Loucy (cell line): Measurements from ENCODE around the gene IL1A.

Experiments
- H2AFZ ChIP-seq: fragments of 200-600 bp; sonication (generic); 2 replicates; pipeline ENCODE4 v1.6.0; 2016; ENCODE audit warnings: antibody characterized with exemption, mild to moderate bottlenecking, low read length, moderate library complexity
- H3F3A ChIP-seq: fragments of 200-600 bp; 2 replicates; pipeline ENCODE4 v1.6.0; 2016; ENCODE audit warnings: antibody characterized with exemption, low read depth, mild to moderate bottlenecking
- H3K27me3 ChIP-seq: fragments of 200-600 bp; sonication (generic); 2 replicates; pipeline ENCODE4 v1.6.1; 2014; ENCODE audit warnings: low read length, mild to moderate bottlenecking; ENCODE audit not compliant: insufficient read depth, poor library complexity, severe bottlenecking
- H3K36me3 ChIP-seq: fragments of 200-600 bp; sonication (generic); 2 replicates; pipeline ENCODE4 v1.6.1; 2016; ENCODE audit warnings: low read length; ENCODE audit not compliant: insufficient read depth
- H3K4me1 ChIP-seq: fragments of 200-600 bp; sonication (generic); 2 replicates; pipeline ENCODE4 v1.5.1; 2014; ENCODE audit warnings: low read length, mild to moderate bottlenecking; ENCODE audit not compliant: insufficient read depth, poor library complexity, severe bottlenecking
- H3K4me2 ChIP-seq: fragments of 200-600 bp; sonication (generic); 2 replicates; pipeline ENCODE4 v1.6.0; 2014; ENCODE audit warnings: antibody characterized with exemption, low read length, low read depth, mild to moderate bottlenecking; ENCODE audit not compliant: poor library complexity, severe bottlenecking
- H3K4me3 ChIP-seq: fragments of 200-600 bp; sonication (generic); 2 replicates; pipeline ENCODE4 v1.5.1; 2014; ENCODE audit warnings: low read length, mild to moderate bottlenecking, mixed read lengths; ENCODE audit not compliant: poor library complexity, severe bottlenecking
- H3K79me2 ChIP-seq: fragments of 200-600 bp; sonication (generic); 2 replicates; pipeline ENCODE4 v1.6.1; 2014; ENCODE audit warnings: low read length; ENCODE audit not compliant: insufficient read depth
- H3K9ac ChIP-seq: fragments of 200-600 bp; sonication (generic); 2 replicates; pipeline ENCODE4 v1.6.0; 2014; ENCODE audit warnings: mild to moderate bottlenecking, low read depth, low read length, moderate library complexity; ENCODE audit not compliant: poor library complexity, severe bottlenecking
- H3K9me2 ChIP-seq: fragments of 200-600 bp; sonication (generic); replicated peaks from 2 replicates; pipeline ENCODE4 v1.6.1; 2016; ENCODE audit warnings: low read depth, low read length, mixed read lengths
- H3K9me3 ChIP-seq: fragments of 200-600 bp; sonication (generic); 2 replicates; pipeline ENCODE4 v1.6.1; 2014; ENCODE audit warnings: mild to moderate bottlenecking, antibody characterized with exemption, low read length, low read depth; ENCODE audit not compliant: insufficient read depth
- H4K20me1 ChIP-seq: fragments of 200-600 bp; sonication (generic); 2 replicates; pipeline ENCODE4 v1.6.0; 2014; ENCODE audit warnings: antibody characterized with exemption, low read length, mild to moderate bottlenecking; ENCODE audit not compliant: insufficient read depth, poor library complexity, severe bottlenecking
- CTCF ChIP-seq: fragments of 200-600 bp; sonication (generic); conservative IDR thresholded peaks from 2 replicates; pipeline ENCODE4 v1.5.1; 2014; ENCODE audit warnings: mild to moderate bottlenecking, antibody characterized with exemption, low read length
- EZH2phosphoT487 ChIP-seq: fragments of 200-600 bp; IDR thresholded peaks from 2 replicates; pipeline ENCODE4 v1.6.1; 2018; ENCODE audit warnings: antibody characterized with exemption, mild to moderate bottlenecking, moderate library complexity, borderline replicate concordance

The IL1A gene

GRCh38 chr2:112789186-112789585, 4.9 kb upstream of the IL1A start:
- TF ChIP-seq EZH2phosphoT487, result no peak
- no peaks in the 10 kb centered on the region for H4K20me1 ChIP-seq
- no peak overlapping the region for H3K4me2 ChIP-seq
- no peaks in the 10 kb centered on the region for H3K79me2 ChIP-seq
- H3K4me1 ChIP-seq, result peaks cover 1% of the 10 kb centered on the region
- H3K9ac ChIP-seq, result no peak overlapping the region
- H3K9me2 ChIP-seq, result no peaks in the 10 kb centered on the region
- H3F3A ChIP-seq, result no peaks in the 10 kb centered on the region
- no peaks in the 10 kb centered on the region for H3K36me3 ChIP-seq
- no peaks in the 10 kb centered on the region for H3K27me3 ChIP-seq
- H3K9me3 ChIP-seq, result no peaks in the 10 kb centered on the region
- H2AFZ ChIP-seq, result no peak overlapping the region
- H3K4me3 ChIP-seq, result no peak overlapping the region

- no peaks in the 10 kb centered on the region for H3K27me3 ChIP-seq
- H3K9me3 ChIP-seq, result no peaks in the 10 kb centered on the region
- no peak overlapping the region for H2AFZ ChIP-seq
- H3K4me2 ChIP-seq, result no peak overlapping the region
- no peaks in the 10 kb centered on the region for H3K79me2 ChIP-seq
- H3K4me1 ChIP-seq, result no peaks in the 10 kb centered on the region
- H3K36me3 ChIP-seq, result no peaks in the 10 kb centered on the region
- no peak overlapping the region for H3K4me3 ChIP-seq
- no peaks in the 10 kb centered on the region for H3K9me2 ChIP-seq
- TF ChIP-seq EZH2phosphoT487, result no peak
- no peak for TF ChIP-seq CTCF
- no peaks in the 10 kb centered on the region for H3F3A ChIP-seq
- no peaks in the 10 kb centered on the region for H4K20me1 ChIP-seq
- no peak overlapping the region for H3K9ac ChIP-seq
Measured at GRCh38 chr2:112788653-112789052, 4.4 kb upstream of the IL1A start.

GRCh38 chr2:112787729-112788393, 3.6 kb upstream of the IL1A start:
- TF ChIP-seq EZH2phosphoT487 (no peak), CTCF (no peak)

GRCh38 chr2:112787294-112787693, 3.0 kb upstream of the IL1A start:
- H3K4me2 ChIP-seq, result no peak overlapping the region
- no peak overlapping the region for H3K9ac ChIP-seq
- no peaks in the 10 kb centered on the region for H4K20me1 ChIP-seq
- H3F3A ChIP-seq, result no peaks in the 10 kb centered on the region
- H3K4me1 ChIP-seq, result no peaks in the 10 kb centered on the region
- no peaks in the 10 kb centered on the region for H3K27me3 ChIP-seq
- no peak overlapping the region for H3K4me3 ChIP-seq
- H2AFZ ChIP-seq, result no peak overlapping the region
- no peaks in the 10 kb centered on the region for H3K79me2 ChIP-seq
- no peaks in the 10 kb centered on the region for H3K36me3 ChIP-seq
- TF ChIP-seq EZH2phosphoT487 (no peak), CTCF (no peak)
- H3K9me3 ChIP-seq, result no peaks in the 10 kb centered on the region
- H3K9me2 ChIP-seq, result no peaks in the 10 kb centered on the region

More at GRCh38 chr2:112787729-112788393, 3.6 kb upstream of the IL1A start:
- Histone ChIP-seq H3K4me3 (no peak overlapping the region), H3K9me2 (no peaks in the 10 kb centered on the region), H3K27me3 (no peaks in the 10 kb centered on the region), H3K4me2 (no peak overlapping the region), H2AFZ (no peak overlapping the region), H3K4me1 (no peaks in the 10 kb centered on the region), H4K20me1 (no peaks in the 10 kb centered on the region), H3F3A (no peaks in the 10 kb centered on the region), H3K9ac (no peak overlapping the region), H3K9me3 (no peaks in the 10 kb centered on the region), H3K79me2 (no peaks in the 10 kb centered on the region), H3K36me3 (no peaks in the 10 kb centered on the region)
